ENCODE data around the gene ANXA7. TPM values are rescaled to one million over a fixed set of nuclear protein-coding genes. Genes with fewer than 3 reads are reported as not detected.
"Not testable (repeated sequence)": the region's sequence is repeated elsewhere in the genome, so short reads cannot be mapped to it uniquely, and the experiment has no call there.

ANXA7 gene
- total RNA-seq, 2 experiments from 2014 or later, result 101 to 103 TPM

GRCh38 chr10:73338801-73339368, 75.0 kb downstream of the ANXA7 start:
- Mint-ChIP-seq H3K27ac (no peak overlapping the region), H3K4me3 (no peak overlapping the region), H3K36me3 (ENCODE audit: low read depth) (no peaks in the 10 kb centered on the region), H3K27me3 (no peaks in the 10 kb centered on the region), H3K9me3 (no peaks in the 10 kb centered on the region), H3K4me1 (ENCODE audit: low read depth) (no peaks in the 10 kb centered on the region)
- ATAC-seq (no peak), DNase-seq (no peak)
- CTCF ChIA-PET, result interaction anchor here (1.1 kb wide), 1 partner anchor 231 kb away, joined by 3 read pairs; no protein-coding TSS in a partner anchor
- intact Hi-C loops (cut with micrococcal nuclease), result no loop called here
- TF ChIP-seq CTCF (IDR thresholded peaks at IDR 0.05), result no peak
- POLR2A ChIA-PET, result no interaction called here

GRCh38 chr10:73333202-73333601, 80.7 kb downstream of the ANXA7 start:
- no peak for DNase-seq
- Mint-ChIP-seq H3K36me3 (ENCODE audit: low read depth) (no peaks in the 10 kb centered on the region), H3K9me3 (no peaks in the 10 kb centered on the region), H3K4me3 (no peak overlapping the region), H3K27me3 (peaks cover 1% of the 10 kb centered on the region), H3K4me1 (ENCODE audit: low read depth) (no peaks in the 10 kb centered on the region), H3K27ac (no peak overlapping the region)
- POLR2A ChIA-PET, result no interaction called here
- ATAC-seq, result no peak
- CTCF ChIA-PET, result no interaction called here
- intact Hi-C loops (cut with micrococcal nuclease), result no loop called here
- no peak for TF ChIP-seq CTCF (IDR thresholded peaks at IDR 0.05)

- CTCF ChIA-PET, result no interaction called here
- no peak for TF ChIP-seq CTCF (IDR thresholded peaks at IDR 0.05)
- H3K4me1 Mint-ChIP-seq (ENCODE audit: low read depth), result no peaks in the 10 kb centered on the region
- intact Hi-C loops (cut with micrococcal nuclease), result no loop called here
- H3K9me3 Mint-ChIP-seq, result peaks cover 2% of the 10 kb centered on the region
- peaks cover 2% of the 10 kb centered on the region for H3K36me3 Mint-ChIP-seq (ENCODE audit: low read depth)
- H3K27me3 Mint-ChIP-seq, result peaks cover 1% of the 10 kb centered on the region
- H3K27ac Mint-ChIP-seq, result no peak overlapping the region
- DNase-seq (no peak), ATAC-seq (no peak)
- H3K4me3 Mint-ChIP-seq, result no peak overlapping the region
- POLR2A ChIA-PET, result no interaction called here
Measured at GRCh38 chr10:73332379-73332778, 81.5 kb downstream of the ANXA7 start.

- POLR2A ChIA-PET; H3K9me3 Mint-ChIP-seq; H3K36me3 Mint-ChIP-seq (ENCODE audit: low read depth); H3K27ac Mint-ChIP-seq; ATAC-seq; H3K4me1 Mint-ChIP-seq (ENCODE audit: low read depth); DNase-seq; H3K27me3 Mint-ChIP-seq; CTCF ChIA-PET; intact Hi-C loops (cut with micrococcal nuclease); H3K4me3 Mint-ChIP-seq: not testable (repeated sequence)
Measured at GRCh38 chr10:73328523-73328922, 85.3 kb downstream of the ANXA7 start.

GRCh38 chr10:73325290-73325689, 88.6 kb downstream of the ANXA7 start:
- H3K27ac Mint-ChIP-seq; H3K27me3 Mint-ChIP-seq; intact Hi-C loops (cut with micrococcal nuclease); POLR2A ChIA-PET; H3K4me3 Mint-ChIP-seq; ATAC-seq; H3K9me3 Mint-ChIP-seq; H3K4me1 Mint-ChIP-seq (ENCODE audit: low read depth); H3K36me3 Mint-ChIP-seq (ENCODE audit: low read depth); DNase-seq; CTCF ChIA-PET: not testable (repeated sequence)

Other genes starting within 250 kb of the ANXA7 start
- 10 to 100 TPM; 31.8 to 33.9 TPM for gene ECD, start 246.1 kb downstream of the ANXA7 start, total RNA-seq
- 10 to 100 TPM; 13.0 to 13.3 TPM for gene FAM149B1, start 245.9 kb downstream of the ANXA7 start, total RNA-seq
- 10 to 100 TPM; 40.9 to 42.2 TPM for gene DNAJC9, start 166.8 kb downstream of the ANXA7 start, total RNA-seq
- 100 to 1,000 TPM; 127 to 132 TPM for gene MRPS16, start 161.4 kb downstream of the ANXA7 start, total RNA-seq
- gene CFAP70, start 55.2 kb downstream of the ANXA7 start, total RNA-seq, result under 1 TPM; 0.51 to 0.59 TPM
- 1 to 10 TPM; 2.0 to 2.3 TPM for gene MSS51, start 19.5 kb upstream of the ANXA7 start, total RNA-seq
- 10 to 100 TPM; 35.8 to 36.5 TPM for gene PPP3CB, start 82.0 kb upstream of the ANXA7 start, total RNA-seq
- gene USP54, start 177.3 kb upstream of the ANXA7 start, total RNA-seq, result 1 to 10 TPM; 3.1 to 4.6 TPM
- gene MYOZ1, start 227.4 kb upstream of the ANXA7 start, total RNA-seq, result not detected
- not detected for gene SYNPO2L, start 242.0 kb upstream of the ANXA7 start, total RNA-seq

Data from activated CD8-positive, alpha-beta T cell treated with anti-CD3 and anti-CD28 coated beads for 36 hours (primary cell).